Spinal cord (tissue), 10 donors: ENCODE data around the gene MYO1D. TPM values are rescaled to one million over a fixed set of nuclear protein-coding genes. Genes with fewer than 3 reads are reported as not detected.
A peak's percentile ranks its signal among the peaks of the same experiment; 100 is the strongest.

Source experiments
- DNase-seq, 6 donors: peaks; one replicate each; pipeline versions ENCODE4 v3.0.0 to v3.0.0-alpha.2; 2013 to 2015; ENCODE audit warnings: low spot score in 6 of 6, low read depth in 4 of 6
- H3K27ac ChIP-seq: one replicate; pipeline ENCODE4 v1.5.1; 2013; ENCODE audit warnings: low read depth, low read length, control low read depth
- H3K27me3 ChIP-seq: one replicate; pipeline ENCODE4 v1.6.1; 2013; ENCODE audit warnings: low read length; ENCODE audit not compliant: control insufficient read depth, insufficient read depth
- H3K36me3 ChIP-seq: one replicate; pipeline ENCODE4 v1.6.1; 2013; ENCODE audit warnings: low read length; ENCODE audit not compliant: control insufficient read depth, insufficient read depth
- H3K4me1 ChIP-seq: one replicate; pipeline ENCODE4 v1.6.1; 2013; ENCODE audit warnings: low read length; ENCODE audit not compliant: control insufficient read depth, insufficient read depth
- H3K4me3 ChIP-seq: one replicate; pipeline ENCODE4 v1.5.1; 2013; ENCODE audit warnings: low read depth, low read length, control low read depth
- H3K9me3 ChIP-seq: one replicate; pipeline ENCODE4 v1.6.1; 2013; ENCODE audit warnings: low read length; ENCODE audit not compliant: control insufficient read depth, insufficient read depth
- WGBS: methylation state at CpG from one replicate; pipeline ENCODE4 v1.1.5; 2013; ENCODE audit warnings: missing lambda C conversion rate; ENCODE audit not compliant: insufficient coverage; 5-methylcytosine and 5-hydroxymethylcytosine counted together
- polyA plus RNA-seq, 2 donors: library from polyadenylated mRNA; unstranded; fragments of 120-200 nt; gene quantifications; one replicate each; pipeline ENCODE4 v1.2.1, GENCODE V29; 2013; ENCODE audit not compliant: insufficient read length in 2 of 2
- total RNA-seq, 2 donors: library from RNA; depleted of rRNA in 1 of 2; stranded (reverse); fragments of 120-200 nt in 1 of 2; fragments of >200 nt in 1 of 2; gene quantifications; one replicate each; pipeline versions ENCODE4 v1.2.3 to v1.2.4, GENCODE V29; 2013 to 2014
- donor health status: healthy.

The MYO1D gene
- total and polyA plus RNA-seq, 4 donors = 5.0 to 29.1 (median 9.2) TPM

- DNase-seq = no peak
- H3K36me3 ChIP-seq = no peaks in the 10 kb centered on the region
- WGBS = 94% methylated on average over 3 of the region's 3 CpGs
- H3K9me3 ChIP-seq = no peaks in the 10 kb centered on the region
- H3K27me3 ChIP-seq = no peaks in the 10 kb centered on the region
- H3K4me1 ChIP-seq = peaks cover 2% of the 10 kb centered on the region
- H3K4me3 ChIP-seq = no peak overlapping the region
- H3K27ac ChIP-seq = no peak overlapping the region
Measured at GRCh38 chr17:32914181-32914580, 37.3 kb upstream of the MYO1D start.

- H3K27me3 ChIP-seq = no peaks in the 10 kb centered on the region
- 100% methylated on average over 1 of the region's 7 CpGs for WGBS
- H3K36me3 ChIP-seq = no peaks in the 10 kb centered on the region
- H3K27ac ChIP-seq = no peak overlapping the region
- no peak overlapping the region for H3K4me3 ChIP-seq
- no peak for DNase-seq
- no peaks in the 10 kb centered on the region for H3K9me3 ChIP-seq
- peaks cover 2% of the 10 kb centered on the region for H3K4me1 ChIP-seq
Measured at GRCh38 chr17:32913593-32913992, 36.7 kb upstream of the MYO1D start.

GRCh38 chr17:32912218-32912897, 35.4 kb upstream of the MYO1D start:
- no peak overlapping the region for H3K27ac ChIP-seq
- DNase-seq = peak in 2 of 6 donors; percentile 8 to 54
- peaks cover 2% of the 10 kb centered on the region for H3K4me1 ChIP-seq
- WGBS = 42% methylated on average over 8 of the region's 10 CpGs
- H3K9me3 ChIP-seq = no peaks in the 10 kb centered on the region
- H3K4me3 ChIP-seq = peak overlapping the region; percentile 5
- H3K27me3 ChIP-seq = no peaks in the 10 kb centered on the region
- H3K36me3 ChIP-seq = no peaks in the 10 kb centered on the region

- DNase-seq = no peak
Measured at GRCh38 chr17:32910769-32911168, 33.8 kb upstream of the MYO1D start.

GRCh38 chr17:32909787-32910369, 33.0 kb upstream of the MYO1D start:
- H3K36me3 ChIP-seq = no peaks in the 10 kb centered on the region
- peaks cover 1% of the 10 kb centered on the region for H3K27me3 ChIP-seq
- peak in 3 of 6 donors; percentile 48 to 89 (median 81) for DNase-seq
- H3K4me3 ChIP-seq = no peak overlapping the region
- peaks cover 2% of the 10 kb centered on the region for H3K4me1 ChIP-seq
- H3K27ac ChIP-seq = no peak overlapping the region
- WGBS = 40% methylated on average over 3 of the region's 4 CpGs
- no peaks in the 10 kb centered on the region for H3K9me3 ChIP-seq

More at GRCh38 chr17:32910769-32911168, 33.8 kb upstream of the MYO1D start:
- Histone ChIP-seq H3K9me3 (no peaks in the 10 kb centered on the region), H3K4me3 (no peak overlapping the region), H3K4me1 (peaks cover 2% of the 10 kb centered on the region), H3K27ac (no peak overlapping the region), H3K27me3 (no peaks in the 10 kb centered on the region), H3K36me3 (no peaks in the 10 kb centered on the region)
- WGBS = no CpG with 5 or more reads among the region's 3 CpGs

- Histone ChIP-seq H3K27me3 (peaks cover 2% of the 10 kb centered on the region), H3K4me1 (peaks cover 2% of the 10 kb centered on the region), H3K4me3 (no peak overlapping the region), H3K27ac (no peak overlapping the region), H3K36me3 (no peaks in the 10 kb centered on the region), H3K9me3 (no peaks in the 10 kb centered on the region)
- WGBS = 83% methylated on average over 2 of the region's 6 CpGs
- DNase-seq = no peak
Measured at GRCh38 chr17:32907583-32907982, 30.7 kb upstream of the MYO1D start.

GRCh38 chr17:32904891-32905290, 28.0 kb upstream of the MYO1D start:
- no CpG with 5 or more reads among the region's 3 CpGs for WGBS
- no peak overlapping the region for H3K4me3 ChIP-seq
- DNase-seq = no peak

GRCh38 chr17:32903774-32904673, 27.1 kb upstream of the MYO1D start:
- no peak overlapping the region for H3K27ac ChIP-seq
- 100% methylated on average over 1 of the region's 5 CpGs for WGBS

More at GRCh38 chr17:32904891-32905290, 28.0 kb upstream of the MYO1D start:
- peaks cover 2% of the 10 kb centered on the region for H3K27me3 ChIP-seq
- H3K27ac ChIP-seq = no peak overlapping the region
- no peaks in the 10 kb centered on the region for H3K4me1 ChIP-seq
- H3K36me3 ChIP-seq = no peaks in the 10 kb centered on the region
- no peaks in the 10 kb centered on the region for H3K9me3 ChIP-seq

GRCh38 chr17:32901743-32902142, 24.8 kb upstream of the MYO1D start:
- H3K27ac ChIP-seq = no peak overlapping the region
- H3K27me3 ChIP-seq = peaks cover 2% of the 10 kb centered on the region
- H3K36me3 ChIP-seq = no peaks in the 10 kb centered on the region
- DNase-seq = no peak
- no peaks in the 10 kb centered on the region for H3K9me3 ChIP-seq
- no peak overlapping the region for H3K4me3 ChIP-seq
- WGBS = no CpG with 5 or more reads among the region's 4 CpGs
- no peaks in the 10 kb centered on the region for H3K4me1 ChIP-seq

More at GRCh38 chr17:32903774-32904673, 27.1 kb upstream of the MYO1D start:
- DNase-seq = no peak
- Histone ChIP-seq H3K9me3 (no peaks in the 10 kb centered on the region), H3K4me3 (no peak overlapping the region), H3K4me1 (no peaks in the 10 kb centered on the region), H3K36me3 (no peaks in the 10 kb centered on the region), H3K27me3 (peaks cover 2% of the 10 kb centered on the region)
